Measurements from ENCODE around the gene ATOH8. TPM values are rescaled to one million over a fixed set of nuclear protein-coding genes. Genes with fewer than 3 reads are reported as not detected.
A peak's percentile ranks its signal among the peaks of the same experiment; 100 is the strongest.

Gene ATOH8
- total RNA-seq, 4 donors from 2014 or later, result 2.0 to 24.6 (median 7.6) TPM

DNA sequence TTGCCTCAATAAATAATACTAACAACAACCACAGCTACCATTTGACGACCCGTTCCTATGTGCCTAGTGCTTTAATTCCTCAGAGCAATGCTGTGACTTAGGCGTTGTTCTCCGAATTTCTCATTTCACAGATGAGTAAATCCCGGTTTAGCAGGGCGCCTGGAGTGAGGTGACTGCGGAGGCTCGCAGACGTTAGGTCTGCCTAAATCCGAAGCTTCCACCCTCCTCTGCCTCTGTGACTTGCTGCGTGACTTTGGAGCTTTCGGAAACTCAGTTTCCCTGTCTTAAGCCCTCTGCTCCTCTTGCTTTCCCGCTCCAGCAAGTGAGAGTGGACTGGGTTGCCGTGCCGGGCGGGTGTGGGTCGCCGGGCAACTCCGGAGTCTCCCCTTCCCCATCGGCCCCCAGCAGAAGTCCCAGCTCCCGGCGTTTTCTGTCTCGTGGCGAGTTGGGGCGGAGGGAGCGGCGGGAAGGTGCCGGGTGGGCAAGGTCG, 711 bp upstream of the ATOH8 start:
- Histone ChIP-seq H3K36me3 (no peaks in the 10 kb centered on the region), H3K4me3 (peak overlapping the region; percentile 39 to 92 (median 66)), H3K27me3 (peaks cover 0 to 75% (median 2%) of the 10 kb centered on the region in 4 donors), H3K9me3 (no peaks in the 10 kb centered on the region), H3K27ac (peak overlapping the region; percentile 65 to 90 (median 80)), H3K4me1 (peaks cover 19 to 98% (median 48%) of the 10 kb centered on the region in 3 donors)
- no peak for DNase-seq
- WGBS, 2 donors, result 16 to 23% methylated on average over 8 to 12 of the region's 29 CpGs
- intact Hi-C loops (cut with DNase I), result loop anchor here (10.0 kb wide), 1 partner anchor 52 kb away; no protein-coding TSS in a partner anchor
- TF ChIP-seq, protein P1, sequence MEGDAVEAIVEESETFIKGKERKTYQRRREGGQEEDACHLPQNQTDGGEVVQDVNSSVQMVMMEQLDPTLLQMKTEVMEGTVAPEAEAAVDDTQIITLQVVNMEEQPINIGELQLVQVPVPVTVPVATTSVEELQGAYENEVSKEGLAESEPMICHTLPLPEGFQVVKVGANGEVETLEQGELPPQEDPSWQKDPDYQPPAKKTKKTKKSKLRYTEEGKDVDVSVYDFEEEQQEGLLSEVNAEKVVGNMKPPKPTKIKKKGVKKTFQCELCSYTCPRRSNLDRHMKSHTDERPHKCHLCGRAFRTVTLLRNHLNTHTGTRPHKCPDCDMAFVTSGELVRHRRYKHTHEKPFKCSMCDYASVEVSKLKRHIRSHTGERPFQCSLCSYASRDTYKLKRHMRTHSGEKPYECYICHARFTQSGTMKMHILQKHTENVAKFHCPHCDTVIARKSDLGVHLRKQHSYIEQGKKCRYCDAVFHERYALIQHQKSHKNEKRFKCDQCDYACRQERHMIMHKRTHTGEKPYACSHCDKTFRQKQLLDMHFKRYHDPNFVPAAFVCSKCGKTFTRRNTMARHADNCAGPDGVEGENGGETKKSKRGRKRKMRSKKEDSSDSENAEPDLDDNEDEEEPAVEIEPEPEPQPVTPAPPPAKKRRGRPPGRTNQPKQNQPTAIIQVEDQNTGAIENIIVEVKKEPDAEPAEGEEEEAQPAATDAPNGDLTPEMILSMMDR (IDR thresholded peaks at IDR 0.05), result no peak
- no peak for TF ChIP-seq POLR2A (IDR thresholded peaks at IDR 0.05)

DNA sequence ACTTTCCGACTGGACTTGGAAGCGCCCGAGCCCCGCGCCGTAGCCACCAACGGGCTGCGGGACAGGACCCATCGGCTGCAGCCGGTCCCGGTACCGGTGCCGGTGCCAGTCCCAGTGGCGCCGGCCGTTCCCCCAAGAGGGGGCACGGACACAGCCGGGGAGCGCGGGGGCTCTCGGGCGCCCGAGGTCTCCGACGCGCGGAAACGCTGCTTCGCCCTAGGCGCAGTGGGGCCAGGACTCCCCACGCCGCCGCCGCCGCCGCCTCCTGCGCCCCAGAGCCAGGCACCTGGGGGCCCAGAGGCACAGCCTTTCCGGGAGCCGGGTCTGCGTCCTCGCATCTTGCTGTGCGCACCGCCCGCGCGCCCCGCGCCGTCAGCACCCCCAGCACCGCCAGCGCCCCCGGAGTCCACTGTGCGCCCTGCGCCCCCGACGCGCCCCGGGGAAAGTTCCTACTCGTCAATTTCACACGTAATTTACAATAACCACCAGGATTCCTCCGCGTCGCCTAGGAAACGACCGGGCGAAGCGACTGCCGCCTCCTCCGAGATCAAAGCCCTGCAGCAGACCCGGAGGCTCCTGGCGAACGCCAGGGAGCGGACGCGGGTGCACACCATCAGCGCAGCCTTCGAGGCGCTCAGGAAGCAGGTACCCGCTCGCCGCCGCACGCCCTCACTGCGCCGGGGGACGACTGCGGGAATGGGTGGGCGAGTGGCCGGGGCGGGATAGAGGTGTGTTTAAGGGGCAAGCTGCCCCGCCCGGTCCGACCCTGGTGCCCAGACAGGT, 713 bp downstream of the ATOH8 start:
- Histone ChIP-seq H3K27ac (peak overlapping the region; percentile 65 to 90 (median 80)), H3K27me3 (peaks cover 0 to 84% (median 2%) of the 10 kb centered on the region in 4 donors), H3K4me3 (peak overlapping the region; percentile 39 to 92 (median 66)), H3K36me3 (no peaks in the 10 kb centered on the region), H3K4me1 (peaks cover 19 to 100% (median 42%) of the 10 kb centered on the region in 3 donors), H3K9me3 (no peaks in the 10 kb centered on the region)
- DNase-seq, result no peak
- TF ChIP-seq POLR2A (IDR thresholded peaks at IDR 0.05), result peak in 1 of 4 donors; percentile 22
- TF ChIP-seq, protein P1 (IDR thresholded peaks at IDR 0.05), result peak in 3 of 6 experiments; percentile 7 to 28 (median 9)
- 0% methylated on average over 8 to 17 of the region's 93 CpGs for WGBS, 2 donors
- intact Hi-C loops (cut with DNase I), result loop anchor here (10.0 kb wide), 1 partner anchor 50 kb away; no protein-coding TSS in a partner anchor

DNA sequence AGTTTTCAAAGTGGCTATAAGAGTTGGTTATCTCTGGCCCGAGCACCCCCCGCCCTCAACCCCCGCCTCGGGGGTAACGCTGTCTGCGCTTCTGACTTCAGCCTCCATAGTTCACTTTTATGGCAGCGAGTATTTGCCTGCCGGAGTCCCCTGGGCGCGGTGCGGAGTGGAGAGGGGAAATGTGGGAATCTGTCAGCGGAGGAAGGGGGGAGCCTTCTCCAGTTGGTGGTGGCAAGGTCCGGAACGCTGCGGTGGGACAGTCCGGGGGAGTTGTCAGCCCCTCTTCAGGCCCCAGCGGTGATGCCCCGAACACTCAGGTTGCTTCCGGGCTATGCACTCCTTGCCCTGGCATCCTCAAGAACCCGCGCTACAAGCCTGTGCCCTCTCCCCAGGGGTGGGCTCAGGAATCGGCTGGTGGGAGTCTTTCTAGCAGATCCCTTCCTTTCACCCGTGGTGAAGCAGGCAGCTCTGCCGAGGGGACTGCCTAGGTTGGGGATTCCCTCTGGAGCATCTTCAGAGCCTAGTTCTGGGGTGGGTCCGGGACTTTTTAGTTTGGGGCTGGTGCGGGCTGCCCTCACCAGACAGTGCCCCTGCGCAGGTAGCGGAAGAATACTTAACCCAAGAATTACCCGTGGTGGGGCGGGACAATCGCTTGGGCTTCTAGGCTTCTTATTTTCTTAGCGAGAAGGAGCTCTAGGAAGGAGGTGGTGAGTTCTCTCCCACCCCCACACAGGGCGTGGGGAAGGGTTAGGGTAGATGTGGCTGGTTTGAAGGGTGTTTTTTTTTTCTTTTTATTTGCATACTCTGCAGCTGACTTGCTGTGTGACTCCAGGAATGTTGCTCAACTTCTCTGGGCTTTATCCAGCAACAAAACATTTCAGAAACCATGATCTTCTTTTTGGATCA, 1.6 kb downstream of the ATOH8 start:
- Histone ChIP-seq H3K9me3 (no peaks in the 10 kb centered on the region), H3K27ac (peak overlapping the region; percentile 65 to 90 (median 80)), H3K4me1 (peaks cover 19 to 100% (median 43%) of the 10 kb centered on the region in 3 donors), H3K36me3 (no peaks in the 10 kb centered on the region), H3K27me3 (peaks cover 0 to 84% (median 2%) of the 10 kb centered on the region in 4 donors), H3K4me3 (peak overlapping the region; percentile 39 to 92 (median 66))
- TF ChIP-seq, protein P1 (IDR thresholded peaks at IDR 0.05), result no peak
- peak in 1 of 4 donors; percentile 10 for TF ChIP-seq POLR2A (IDR thresholded peaks at IDR 0.05)
- no peak for DNase-seq
- whole genome bisulfite sequencing, 2 donors, result 1 to 3% methylated on average over 8 to 10 of the region's 33 CpGs
- intact Hi-C loops (cut with DNase I), result loop anchor here (10.0 kb wide), 1 partner anchor 49 kb away; no protein-coding TSS in a partner anchor

DNA sequence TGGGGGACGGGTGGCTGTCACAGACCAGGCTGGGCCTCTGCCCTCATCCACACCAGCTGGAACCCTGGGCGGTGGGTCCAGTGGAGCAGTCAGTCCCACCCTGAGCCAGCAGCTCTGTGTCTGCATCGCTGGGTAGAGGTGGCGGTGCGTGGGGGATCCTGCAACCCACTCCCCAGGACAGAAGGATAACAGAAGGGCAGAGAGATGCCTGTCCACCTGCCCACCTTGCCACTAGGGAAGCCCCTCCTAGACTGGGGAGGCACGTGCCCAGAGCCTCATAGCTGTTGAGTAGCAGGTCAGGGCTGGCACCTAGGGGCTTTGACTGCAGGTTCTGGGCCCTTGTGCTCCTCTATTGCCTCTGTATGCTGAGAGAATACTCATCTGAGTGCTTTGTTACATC, 2.4 kb downstream of the ATOH8 start:
- intact Hi-C loops (cut with DNase I), result loop anchor here (10.0 kb wide), 1 partner anchor 49 kb away; no protein-coding TSS in a partner anchor
- Histone ChIP-seq H3K36me3 (no peaks in the 10 kb centered on the region), H3K27me3 (peaks cover 0 to 82% (median 2%) of the 10 kb centered on the region in 4 donors), H3K9me3 (no peaks in the 10 kb centered on the region), H3K27ac (peak overlapping the region in 3 of 4 donors; percentile 44 to 87 (median 74)), H3K4me3 (peak overlapping the region; percentile 39 to 92 (median 66)), H3K4me1 (peaks cover 19 to 100% (median 43%) of the 10 kb centered on the region in 3 donors)
- TF ChIP-seq, protein P1 (IDR thresholded peaks at IDR 0.05), result no peak
- no peak for TF ChIP-seq POLR2A (IDR thresholded peaks at IDR 0.05)
- WGBS, 2 donors, result no CpG with 5 or more reads among the region's 6 CpGs
- DNase-seq, result no peak

Measured in esophagus squamous epithelium (tissue), 5 donors.